ENCODE measurements around the gene TBC1D7.

The TBC1D7 gene

DNA sequence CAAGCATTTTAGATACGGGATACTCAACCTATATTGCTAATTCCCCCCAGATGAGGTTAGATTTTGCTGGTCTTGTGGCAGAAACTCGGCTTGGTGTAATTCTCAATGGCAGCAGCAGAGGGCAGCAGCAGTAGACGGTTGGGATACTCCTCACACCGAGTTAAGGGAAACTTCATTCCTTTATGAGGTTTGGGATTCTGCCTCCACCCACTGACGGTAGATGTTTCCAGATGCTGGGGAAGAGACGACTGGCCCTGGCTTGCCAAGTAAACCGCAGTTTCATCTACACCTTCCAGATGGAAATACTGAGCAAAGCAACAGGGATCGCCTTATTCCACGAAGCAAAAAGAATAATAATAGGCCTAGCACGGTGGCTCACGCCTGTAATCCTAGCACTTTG, 8.2 kb upstream of the TBC1D7 start:
- H3K9me3 ChIP-seq (ENCODE audit: insufficient read depth, low read length) = 0 out of 2 replicates have a peak, but pooled peaks cover 3% of the 10 kb centered on the region
- no peak overlapping the region for H3K9ac ChIP-seq (ENCODE audit: low read length)
- no peaks in the 10 kb centered on the region for H3F3A ChIP-seq (ENCODE audit: insufficient read depth)
- TF ChIP-seq CTCF (IDR thresholded peaks at IDR 0.05; ENCODE audit: insufficient read depth, low read length, poor library complexity, severe bottlenecking) = peak; percentile 98
- no peak for TF ChIP-seq EZH2phosphoT487 (conservative IDR thresholded peaks at IDR 0.05; ENCODE audit: low read length)
- no peaks in the 10 kb centered on the region for H4K20me1 ChIP-seq (ENCODE audit: low read depth, low read length)
- no peak overlapping the region for H3K27ac ChIP-seq (ENCODE audit: low read depth, low read length)
- no peak overlapping the region for H3K4me3 ChIP-seq (ENCODE audit: insufficient read depth, low read length, poor library complexity, severe bottlenecking)
- no peaks in the 10 kb centered on the region for H3K79me2 ChIP-seq (ENCODE audit: insufficient read depth, low read length)
- H3K9me2 ChIP-seq (replicated peaks; ENCODE audit: insufficient read depth, low read length) = no peaks in the 10 kb centered on the region
- no peaks in the 10 kb centered on the region for H3K27me3 ChIP-seq (ENCODE audit: low read length)
- H2AFZ ChIP-seq (ENCODE audit: low read depth, low read length, severe bottlenecking) = no peak overlapping the region
- no peak overlapping the region for H3K4me2 ChIP-seq (ENCODE audit: low read depth, low read length, poor library complexity, severe bottlenecking)
- H3K36me3 ChIP-seq (ENCODE audit: low read length) = no peaks in the 10 kb centered on the region

- Histone ChIP-seq H3K27ac (ENCODE audit: low read depth, low read length) (no peak overlapping the region), H3K9me3 (ENCODE audit: insufficient read depth, low read length) (no peaks in the 10 kb centered on the region), H2AFZ (ENCODE audit: low read depth, low read length, severe bottlenecking) (no peak overlapping the region), H3K9me2 (replicated peaks; ENCODE audit: insufficient read depth, low read length) (no peaks in the 10 kb centered on the region), H3K36me3 (ENCODE audit: low read length) (no peaks in the 10 kb centered on the region), H3K9ac (ENCODE audit: low read length) (no peak overlapping the region), H4K20me1 (ENCODE audit: low read depth, low read length) (no peaks in the 10 kb centered on the region), H3K27me3 (ENCODE audit: low read length) (no peaks in the 10 kb centered on the region), H3K4me3 (ENCODE audit: insufficient read depth, low read length, poor library complexity, severe bottlenecking) (no peak overlapping the region), H3F3A (ENCODE audit: insufficient read depth) (no peaks in the 10 kb centered on the region), H3K4me2 (ENCODE audit: low read depth, low read length, poor library complexity, severe bottlenecking) (no peak overlapping the region), H3K79me2 (ENCODE audit: insufficient read depth, low read length) (no peaks in the 10 kb centered on the region)
- TF ChIP-seq EZH2phosphoT487 (conservative IDR thresholded peaks at IDR 0.05; ENCODE audit: low read length) (no peak), CTCF (IDR thresholded peaks at IDR 0.05; ENCODE audit: insufficient read depth, low read length, poor library complexity, severe bottlenecking) (no peak)
Measured at GRCh38 chr6:13334953-13335352, 6.6 kb upstream of the TBC1D7 start.

- Histone ChIP-seq H3K4me3 (ENCODE audit: insufficient read depth, low read length, poor library complexity, severe bottlenecking) (no peak overlapping the region), H3K27me3 (ENCODE audit: low read length) (no peaks in the 10 kb centered on the region), H4K20me1 (ENCODE audit: low read depth, low read length) (no peaks in the 10 kb centered on the region), H3K9me3 (ENCODE audit: insufficient read depth, low read length) (no peaks in the 10 kb centered on the region), H3K4me2 (ENCODE audit: low read depth, low read length, poor library complexity, severe bottlenecking) (no peak overlapping the region), H3K79me2 (ENCODE audit: insufficient read depth, low read length) (no peaks in the 10 kb centered on the region), H3K27ac (ENCODE audit: low read depth, low read length) (no peak overlapping the region), H2AFZ (ENCODE audit: low read depth, low read length, severe bottlenecking) (no peak overlapping the region), H3K9ac (ENCODE audit: low read length) (no peak overlapping the region), H3F3A (ENCODE audit: insufficient read depth) (no peaks in the 10 kb centered on the region), H3K36me3 (ENCODE audit: low read length) (no peaks in the 10 kb centered on the region), H3K9me2 (replicated peaks; ENCODE audit: insufficient read depth, low read length) (no peaks in the 10 kb centered on the region)
- TF ChIP-seq EZH2phosphoT487 (conservative IDR thresholded peaks at IDR 0.05; ENCODE audit: low read length) (no peak), CTCF (IDR thresholded peaks at IDR 0.05; ENCODE audit: insufficient read depth, low read length, poor library complexity, severe bottlenecking) (no peak)
Measured at GRCh38 chr6:13332349-13332706, 4.0 kb upstream of the TBC1D7 start.

All from SU-DHL-6 (cell line).